ENCODE data around the gene JAG2.

Gene JAG2

DNA sequence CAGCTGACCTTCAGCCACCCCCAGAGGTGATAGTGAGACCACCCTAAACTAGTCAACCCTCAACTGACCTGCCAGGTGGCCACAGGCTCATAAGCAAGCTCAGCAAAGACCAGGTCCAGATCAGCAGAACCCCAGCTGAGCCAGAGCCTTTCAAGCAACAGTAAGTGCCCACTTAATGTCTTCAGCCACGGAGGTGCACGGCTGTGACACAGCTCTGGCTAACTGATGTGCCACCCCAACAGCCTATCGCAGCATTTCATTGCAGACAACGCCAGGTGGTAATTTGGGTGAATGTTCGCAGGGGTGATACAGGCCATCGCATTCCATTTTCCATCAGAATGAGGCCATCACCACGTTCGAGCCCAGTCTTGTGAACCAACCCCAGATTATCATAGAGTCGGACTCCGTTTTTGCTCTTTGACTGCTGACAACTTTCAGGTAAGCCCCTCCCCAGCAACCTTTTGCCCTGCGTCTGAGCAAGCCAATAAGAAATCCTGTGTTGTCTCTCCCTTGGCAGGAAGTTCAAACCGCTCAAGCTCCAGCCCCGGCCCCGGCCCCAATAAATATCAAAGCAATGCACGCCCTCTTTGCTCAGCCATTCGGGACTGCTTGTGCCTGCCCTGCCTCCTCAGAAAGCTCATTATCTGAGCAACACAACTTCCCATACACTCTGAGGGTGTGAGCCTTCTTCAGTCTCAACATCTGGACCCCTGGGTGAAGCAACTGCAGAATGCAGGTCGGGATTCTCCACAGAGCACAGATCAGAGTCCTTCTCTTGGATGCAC is 44.4 kb downstream of the JAG2 start:
- TF ChIP-seq EZH2 (IDR thresholded peaks at IDR 0.05; ENCODE audit: borderline replicate concordance, low read length) (no peak), CTCF (IDR thresholded peaks at IDR 0.05; ENCODE audit: low read length) (no peak)

DNA sequence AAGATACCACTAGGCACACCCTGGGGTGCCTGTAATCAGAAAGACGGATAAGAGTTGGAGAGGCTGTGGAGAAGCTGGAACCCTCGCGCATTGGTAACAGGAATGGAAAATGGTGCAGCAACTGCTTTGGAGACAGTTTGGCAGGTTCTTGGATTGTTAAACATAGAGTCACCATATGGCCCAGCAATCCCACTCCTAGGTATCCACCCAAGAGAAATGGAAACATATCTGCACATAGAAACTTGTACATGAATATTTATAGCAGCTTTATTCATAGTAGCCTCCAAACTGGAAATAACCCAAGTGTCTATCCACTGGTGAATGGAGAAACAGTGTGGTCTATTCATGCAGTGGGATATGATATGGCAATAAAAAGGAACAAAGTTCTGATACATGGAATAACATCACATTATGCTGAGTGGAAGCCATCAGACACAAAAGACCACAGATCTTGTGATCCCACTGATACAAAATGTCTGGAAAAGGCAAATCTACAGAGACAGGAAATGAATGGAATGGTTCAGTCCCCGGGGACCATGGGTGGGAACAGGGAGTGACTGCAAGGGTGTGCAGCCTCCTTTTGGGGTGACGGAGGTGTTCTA is 45.4 kb downstream of the JAG2 start:
- H3K79me2 ChIP-seq (ENCODE audit: insufficient read depth, low read length): no peaks in the 10 kb centered on the region
- H3K27me3 ChIP-seq (ENCODE audit: insufficient read depth, low read length): peaks cover 31% of the 10 kb centered on the region; the same call in 1 of the 2 replicates
- no peaks in the 10 kb centered on the region for H3F3A ChIP-seq (ENCODE audit: insufficient read depth, low read length)
- TF ChIP-seq EZH2 (IDR thresholded peaks at IDR 0.05; ENCODE audit: borderline replicate concordance, low read length) (no peak), CTCF (IDR thresholded peaks at IDR 0.05; ENCODE audit: low read length) (no peak)
- H3K4me2 ChIP-seq (ENCODE audit: low read length): no peak overlapping the region
- no peaks in the 10 kb centered on the region for H4K20me1 ChIP-seq (ENCODE audit: insufficient read depth, low read length)
- H3K9me2 ChIP-seq (ENCODE audit: low read depth, low read length): no peaks in the 10 kb centered on the region
- H3K27ac ChIP-seq (ENCODE audit: low read depth, low read length, poor library complexity, severe bottlenecking): no peak overlapping the region
- H2AFZ ChIP-seq (ENCODE audit: low read length): no peak overlapping the region
- H3K36me3 ChIP-seq (ENCODE audit: insufficient read depth, low read length): no peaks in the 10 kb centered on the region; the same call in 1 of the 2 replicates
- no peak overlapping the region for H3K4me3 ChIP-seq (ENCODE audit: low read depth, low read length, poor library complexity, severe bottlenecking)
- peaks cover 3% of the 10 kb centered on the region; the same call in 1 of the 2 replicates for H3K9me3 ChIP-seq (ENCODE audit: low read length)
- no peak overlapping the region for H3K9ac ChIP-seq (ENCODE audit: low read length)
- no peaks in the 10 kb centered on the region for H3K4me1 ChIP-seq (ENCODE audit: insufficient read depth, low read length, severe bottlenecking)

More for the DNA sequence above, 44.4 kb downstream of the JAG2 start:
- H3F3A ChIP-seq (ENCODE audit: insufficient read depth, low read length): no peaks in the 10 kb centered on the region
- no peak overlapping the region for H3K4me3 ChIP-seq (ENCODE audit: low read depth, low read length, poor library complexity, severe bottlenecking)
- no peak overlapping the region for H3K9ac ChIP-seq (ENCODE audit: low read length)
- no peaks in the 10 kb centered on the region for H3K4me1 ChIP-seq (ENCODE audit: insufficient read depth, low read length, severe bottlenecking)
- no peaks in the 10 kb centered on the region for H4K20me1 ChIP-seq (ENCODE audit: insufficient read depth, low read length)
- no peak overlapping the region for H2AFZ ChIP-seq (ENCODE audit: low read length)
- no peaks in the 10 kb centered on the region for H3K9me2 ChIP-seq (ENCODE audit: low read depth, low read length)
- no peak overlapping the region for H3K27ac ChIP-seq (ENCODE audit: low read depth, low read length, poor library complexity, severe bottlenecking)
- H3K27me3 ChIP-seq (ENCODE audit: insufficient read depth, low read length): peaks cover 31% of the 10 kb centered on the region; the same call in 1 of the 2 replicates
- H3K4me2 ChIP-seq (ENCODE audit: low read length): no peak overlapping the region
- no peaks in the 10 kb centered on the region; the same call in 1 of the 2 replicates for H3K36me3 ChIP-seq (ENCODE audit: insufficient read depth, low read length)
- peaks cover 3% of the 10 kb centered on the region; the same call in 1 of the 2 replicates for H3K9me3 ChIP-seq (ENCODE audit: low read length)
- no peaks in the 10 kb centered on the region for H3K79me2 ChIP-seq (ENCODE audit: insufficient read depth, low read length)

GRCh38 chr14:105120056-105120455 is 48.5 kb downstream of the JAG2 start:
- Histone ChIP-seq H3K79me2 (ENCODE audit: insufficient read depth, low read length) (no peaks in the 10 kb centered on the region), H3K9me3 (ENCODE audit: low read length) (peaks cover 3% of the 10 kb centered on the region; the same call in 1 of the 2 replicates), H3K4me1 (ENCODE audit: insufficient read depth, low read length, severe bottlenecking) (no peaks in the 10 kb centered on the region), H3K9ac (ENCODE audit: low read length) (no peak overlapping the region), H3K27me3 (ENCODE audit: insufficient read depth, low read length) (peaks cover 37% of the 10 kb centered on the region; the same call in 1 of the 2 replicates), H3K9me2 (ENCODE audit: low read depth, low read length) (no peaks in the 10 kb centered on the region), H3K36me3 (ENCODE audit: insufficient read depth, low read length) (no peaks in the 10 kb centered on the region; the same call in 1 of the 2 replicates), H3K27ac (ENCODE audit: low read depth, low read length, poor library complexity, severe bottlenecking) (no peak overlapping the region), H3F3A (ENCODE audit: insufficient read depth, low read length) (no peaks in the 10 kb centered on the region), H2AFZ (ENCODE audit: low read length) (no peak overlapping the region), H4K20me1 (ENCODE audit: insufficient read depth, low read length) (no peaks in the 10 kb centered on the region), H3K4me2 (ENCODE audit: low read length) (no peak overlapping the region), H3K4me3 (ENCODE audit: low read depth, low read length, poor library complexity, severe bottlenecking) (no peak overlapping the region)
- no peak for TF ChIP-seq CTCF (IDR thresholded peaks at IDR 0.05; ENCODE audit: low read length)
- no peak for TF ChIP-seq EZH2 (IDR thresholded peaks at IDR 0.05; ENCODE audit: borderline replicate concordance, low read length)
